NCI-H1930 (cell line): ENCODE data around the gene RASGRP2.
A peak's percentile ranks its signal among the peaks of the same experiment; 100 is the strongest.

Source experiments
- DNase-seq, 2 experiments: peaks; one replicate each; lab custom pipeline; 2025; lab: John Stamatoyannopoulos, UW

RASGRP2 gene

GRCh38 chr11:64755681-64756361 is 11.9 kb upstream of the RASGRP2 start:
- DNase-seq, result no peak

GRCh38 chr11:64754919-64755662 is 11.1 kb upstream of the RASGRP2 start:
- no peak for DNase-seq

GRCh38 chr11:64754124-64754918 is 10.4 kb upstream of the RASGRP2 start:
- no peak for DNase-seq

DNA sequence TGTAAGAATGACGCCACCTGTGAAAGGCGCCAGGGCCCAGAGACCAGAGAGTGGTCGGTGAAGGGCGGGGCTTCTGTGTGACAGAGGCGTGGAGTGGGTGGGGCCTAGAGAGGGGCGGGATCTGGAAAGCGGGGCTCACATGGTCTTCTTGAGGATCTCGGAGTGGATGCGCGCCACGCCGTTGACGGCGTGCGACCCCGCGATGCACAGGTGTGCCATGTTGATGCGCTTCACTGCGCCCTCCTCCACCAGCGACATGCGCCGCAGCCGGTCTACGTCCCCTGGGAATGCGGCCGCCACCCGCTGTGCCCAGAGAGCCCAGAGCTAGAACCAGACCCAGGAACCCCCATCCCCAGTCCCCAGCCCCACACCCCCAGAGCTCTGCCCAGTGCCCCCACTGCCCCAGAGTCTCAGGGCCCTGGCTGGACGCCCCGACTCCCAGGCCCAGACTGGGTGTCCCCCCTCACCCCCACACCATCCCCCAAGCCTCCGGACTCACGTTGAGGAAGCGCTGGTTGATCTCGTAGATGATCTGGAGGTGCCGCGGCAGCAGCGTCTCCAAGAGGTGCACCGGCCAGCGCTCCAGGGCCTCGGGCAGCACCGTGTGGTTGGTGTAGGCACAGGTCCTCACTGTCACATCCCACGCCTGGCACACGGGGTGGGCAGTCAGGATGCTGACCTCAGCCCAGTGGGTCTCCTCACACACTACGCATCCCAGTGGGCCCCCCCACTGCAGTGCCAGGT is 9.6 kb upstream of the RASGRP2 start:
- no peak for DNase-seq

GRCh38 chr11:64753019-64753379 is 9.1 kb upstream of the RASGRP2 start:
- no peak for DNase-seq

DNA sequence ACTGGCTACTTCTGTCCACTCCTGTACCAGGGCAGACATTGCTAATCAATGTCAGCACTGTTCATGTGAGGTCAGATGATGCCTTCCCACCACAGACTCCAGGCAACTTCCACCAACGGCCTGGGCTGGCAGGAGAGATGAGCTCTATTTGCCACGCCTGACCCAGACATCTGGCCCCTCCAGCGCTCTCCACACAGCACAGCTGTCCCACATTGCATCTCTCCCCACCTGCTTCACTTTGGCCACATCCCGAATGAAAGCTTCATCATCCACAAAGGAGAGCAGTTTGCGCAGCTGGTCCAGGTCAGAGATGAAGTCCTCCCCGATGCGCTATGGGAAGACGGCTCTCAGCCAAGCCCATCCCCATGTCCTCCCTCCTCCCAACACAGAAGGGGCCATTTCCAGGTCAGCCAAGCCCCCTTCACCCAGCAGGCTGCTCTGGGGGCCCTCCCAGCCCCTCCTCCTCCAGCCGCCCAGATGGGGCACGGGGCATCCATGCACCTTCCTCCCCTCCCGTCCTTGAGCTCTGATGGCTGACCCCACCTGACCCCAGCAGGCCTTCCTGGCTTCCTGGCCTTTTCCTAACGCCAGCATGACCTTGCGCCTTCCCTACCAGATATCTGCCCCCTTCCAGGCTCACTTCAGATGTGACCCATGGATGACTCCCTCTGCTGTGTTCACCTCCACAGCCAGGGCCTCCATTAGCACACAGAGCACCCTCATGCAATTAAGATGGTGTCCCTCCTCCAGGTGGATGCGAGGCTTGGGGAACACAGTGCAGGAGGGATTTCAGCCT is 8.4 kb upstream of the RASGRP2 start:
- DNase-seq, result no peak

DNA sequence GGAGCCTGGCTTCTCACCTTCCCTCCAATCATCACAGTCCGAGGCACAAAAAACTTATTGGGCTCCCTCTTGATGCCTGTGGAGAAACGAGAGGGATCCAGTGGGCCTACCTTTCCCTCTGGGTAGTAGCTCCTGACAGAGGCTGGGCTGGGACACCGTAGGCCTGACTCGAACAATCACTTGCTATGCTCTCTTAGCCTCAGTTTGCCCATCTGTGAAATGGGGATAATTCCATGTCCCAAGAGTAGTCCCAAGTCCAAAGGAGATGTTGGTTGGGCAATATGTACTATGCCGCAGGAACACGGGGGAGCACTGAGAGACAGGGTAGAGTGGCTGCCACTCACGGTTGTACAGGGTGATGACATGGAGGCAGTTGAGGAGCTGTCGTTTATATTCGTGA is 7.6 kb upstream of the RASGRP2 start:
- no peak for DNase-seq

- DNase-seq, result no peak
Measured at GRCh38 chr11:64751136-64751535, 7.2 kb upstream of the RASGRP2 start.

DNA sequence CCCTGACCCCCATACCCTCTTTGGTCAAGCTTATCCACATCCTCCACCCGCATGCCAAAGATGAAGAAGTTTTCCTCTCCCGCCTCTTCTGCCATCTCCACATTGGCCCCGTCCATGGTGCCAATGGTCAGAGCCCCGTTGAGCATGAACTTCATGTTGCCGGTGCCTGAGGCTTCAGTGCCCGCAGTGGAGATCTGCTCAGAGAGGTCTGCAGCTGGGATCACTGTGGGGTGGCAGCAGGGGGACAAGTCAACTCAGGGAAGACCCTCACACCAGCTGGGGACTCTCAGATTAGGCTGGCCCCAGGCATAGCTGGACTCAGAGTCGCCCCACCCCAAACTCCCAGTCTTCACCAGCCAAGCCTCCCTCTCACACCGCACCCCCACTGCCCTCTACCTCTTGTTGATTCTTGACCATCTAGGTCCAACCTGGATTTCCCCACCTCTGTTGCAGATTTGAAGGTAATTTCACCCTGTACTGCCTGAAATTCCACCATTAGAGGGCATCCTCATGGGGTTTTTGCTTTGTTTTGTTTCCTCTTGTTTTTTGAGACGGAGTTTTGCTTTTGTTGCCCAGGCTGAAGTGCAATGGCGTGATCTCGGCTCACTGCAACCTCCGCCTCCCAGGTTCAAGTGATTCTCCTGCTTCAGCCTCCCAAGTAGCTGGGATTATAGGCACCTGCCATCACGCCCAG is 6.6 kb upstream of the RASGRP2 start:
- DNase-seq, result no peak

DNA sequence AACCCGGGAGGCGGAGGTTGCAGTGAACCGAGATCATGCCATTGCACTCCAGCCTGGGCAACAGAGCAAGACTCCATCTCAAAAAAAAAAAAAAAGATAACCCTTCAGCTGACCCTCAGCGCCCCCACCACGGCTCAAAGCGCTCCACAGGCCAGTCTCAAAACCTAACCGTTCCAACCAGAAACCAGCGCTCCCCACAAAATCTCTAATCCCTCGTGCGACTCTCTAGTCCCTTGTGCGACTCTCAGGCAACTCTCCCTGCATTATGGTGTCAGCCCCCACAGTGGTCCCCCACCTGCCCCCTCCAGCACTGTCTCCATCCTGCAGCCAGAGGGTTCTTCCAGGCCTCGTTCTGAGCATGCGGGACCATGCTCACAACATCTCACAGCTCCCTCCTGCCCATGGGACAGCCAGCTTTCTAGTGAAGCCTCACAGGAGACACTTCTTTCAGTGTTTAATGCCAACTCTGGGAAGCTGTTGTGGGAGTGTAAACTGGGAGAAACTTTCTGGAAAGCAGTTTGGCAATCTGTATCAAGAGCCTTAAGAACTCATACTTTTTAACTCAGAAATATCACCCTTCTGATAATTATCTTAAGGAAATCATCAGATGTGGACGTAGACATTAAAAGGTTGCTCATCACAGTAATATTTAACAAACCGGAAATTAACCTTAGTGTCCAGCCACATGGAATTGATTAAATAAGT is 4.2 kb upstream of the RASGRP2 start:
- DNase-seq, result no peak

- no peak for DNase-seq
Measured at GRCh38 chr11:64746486-64746885, 2.5 kb upstream of the RASGRP2 start.

DNA sequence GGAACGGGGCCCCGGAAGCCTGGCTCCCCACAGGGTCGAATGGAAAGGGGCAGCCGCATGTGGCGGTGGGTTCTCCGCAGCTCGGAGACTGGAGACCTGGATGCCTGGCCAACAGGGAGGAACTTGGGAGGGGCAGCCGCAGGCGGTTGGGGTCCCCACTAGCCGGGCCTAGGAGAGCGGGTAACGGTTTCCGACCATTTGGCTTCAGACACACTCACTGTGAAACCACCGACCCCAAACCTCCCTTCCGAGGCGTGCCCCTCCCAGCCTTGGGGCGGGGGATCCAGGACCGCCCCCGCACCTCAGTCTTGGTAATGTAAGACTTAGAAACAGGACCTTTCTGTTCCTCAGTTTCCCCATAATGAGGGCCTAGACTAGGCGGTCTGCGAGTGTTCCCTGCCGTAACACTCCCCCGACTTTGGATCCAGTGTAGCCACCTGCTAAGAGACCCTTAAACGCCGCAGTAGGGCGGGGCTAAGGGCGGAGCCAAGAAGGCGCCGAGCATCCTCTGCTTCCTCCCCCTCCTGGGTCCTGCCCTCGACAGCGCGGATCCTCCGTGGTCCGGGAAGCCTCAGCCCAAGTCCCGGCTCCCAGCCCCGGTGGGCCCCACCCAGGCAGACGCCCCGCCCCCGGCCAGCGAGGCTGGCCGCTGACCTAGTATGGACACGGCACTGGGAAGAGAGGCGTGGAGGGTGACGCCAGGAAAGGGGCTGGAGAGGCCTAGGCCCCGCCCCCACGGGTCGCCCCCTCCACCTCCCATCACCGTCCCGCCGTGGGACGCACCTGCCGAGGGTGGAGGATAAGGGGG is 1.8 kb upstream of the RASGRP2 start:
- peak in 1 of 2 experiments; percentile 34 for DNase-seq

DNA sequence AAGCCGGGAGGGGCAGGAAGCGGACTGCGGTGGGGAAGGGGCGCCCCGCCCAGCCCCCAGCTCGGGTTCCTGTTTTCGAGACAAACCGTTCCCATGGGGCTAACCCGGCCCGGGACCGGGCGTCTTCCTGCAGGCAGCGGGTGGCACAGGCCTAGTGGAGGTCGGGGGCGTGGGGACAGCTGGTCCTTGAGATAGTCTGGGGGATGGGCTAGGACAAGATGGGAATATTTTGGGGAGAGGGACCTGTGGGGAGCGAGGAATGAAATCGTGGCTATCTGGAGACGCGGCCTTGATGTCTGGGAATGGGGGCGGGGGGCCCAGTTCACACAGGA is 1.2 kb upstream of the RASGRP2 start:
- DNase-seq, result no peak

DNA sequence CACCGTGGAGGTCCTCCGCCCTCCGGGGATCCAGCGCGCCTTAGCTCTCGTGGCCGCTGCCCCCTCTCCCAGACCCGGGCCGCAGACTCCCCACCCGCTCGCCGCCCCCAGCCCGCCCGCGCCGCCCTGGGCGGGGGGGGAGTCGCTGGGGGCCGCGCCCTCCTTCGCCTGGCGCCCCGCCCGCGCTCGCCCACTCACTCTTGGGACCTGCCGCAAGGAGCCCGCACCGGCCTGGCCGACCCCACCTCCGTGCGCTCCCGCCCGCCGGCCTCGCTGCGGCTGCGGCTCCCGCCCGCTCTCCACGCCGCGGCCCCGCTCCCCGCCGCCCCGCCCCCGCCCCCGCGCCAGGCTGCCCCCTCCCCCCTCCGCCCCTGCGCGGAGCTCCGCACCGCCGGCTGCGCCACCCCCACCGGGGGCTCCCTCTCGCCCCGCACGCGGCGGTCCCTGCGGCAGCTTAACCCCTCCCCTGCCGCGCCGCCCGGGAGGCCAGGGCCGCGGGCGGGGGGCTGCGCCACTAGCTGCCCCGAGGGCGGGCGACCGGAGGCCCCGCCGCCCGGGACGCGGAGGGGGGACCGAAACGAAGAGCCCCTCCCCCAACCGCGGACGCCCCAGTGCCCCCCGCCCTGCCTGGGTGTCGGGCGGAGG is 724 bp upstream of the RASGRP2 start:
- DNase-seq, result no peak

GRCh38 chr11:64742889-64743590 is 902 bp downstream of the RASGRP2 start:
- DNase-seq, result peak in 1 of 2 experiments; percentile 45

DNA sequence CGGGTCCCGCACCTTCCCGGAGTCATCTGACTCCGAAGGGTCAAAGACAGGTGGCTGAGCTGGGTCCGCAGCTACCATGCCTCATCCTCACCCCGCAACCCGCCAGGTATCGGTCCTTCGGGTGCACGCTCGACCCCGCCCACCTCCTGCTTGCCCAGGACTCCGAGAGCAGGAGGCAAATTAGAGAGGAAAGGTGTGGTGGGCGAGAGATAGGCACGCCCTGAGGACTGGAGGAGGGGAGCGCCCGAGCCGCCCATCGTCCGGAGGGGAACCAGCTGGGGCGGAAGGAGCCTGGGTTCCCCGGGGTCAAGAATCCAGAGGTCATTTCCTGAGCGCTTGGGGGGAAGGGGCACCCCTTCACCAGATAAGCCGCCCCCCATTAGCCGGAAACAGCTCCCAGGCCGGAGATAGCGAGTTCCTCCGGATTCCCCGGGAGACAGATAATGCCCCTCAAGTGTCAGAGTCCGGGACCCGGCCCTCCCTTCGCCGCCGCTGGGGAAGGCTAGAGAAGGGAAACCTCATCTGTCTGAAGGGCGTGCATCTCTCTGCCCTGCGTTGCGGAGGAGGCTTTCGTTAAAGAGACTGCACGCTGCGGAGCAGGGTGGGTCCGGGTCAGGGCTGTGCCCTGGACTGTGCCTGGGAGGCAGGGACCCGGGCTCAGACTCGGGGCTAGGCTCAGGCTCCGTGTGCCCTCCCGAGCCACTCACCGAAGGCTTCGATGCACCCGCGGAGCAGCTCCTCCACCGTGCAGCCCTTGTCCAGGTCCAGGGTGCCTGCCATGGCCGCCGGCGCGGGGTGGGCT is 1.7 kb downstream of the RASGRP2 start:
- no peak for DNase-seq

DNA sequence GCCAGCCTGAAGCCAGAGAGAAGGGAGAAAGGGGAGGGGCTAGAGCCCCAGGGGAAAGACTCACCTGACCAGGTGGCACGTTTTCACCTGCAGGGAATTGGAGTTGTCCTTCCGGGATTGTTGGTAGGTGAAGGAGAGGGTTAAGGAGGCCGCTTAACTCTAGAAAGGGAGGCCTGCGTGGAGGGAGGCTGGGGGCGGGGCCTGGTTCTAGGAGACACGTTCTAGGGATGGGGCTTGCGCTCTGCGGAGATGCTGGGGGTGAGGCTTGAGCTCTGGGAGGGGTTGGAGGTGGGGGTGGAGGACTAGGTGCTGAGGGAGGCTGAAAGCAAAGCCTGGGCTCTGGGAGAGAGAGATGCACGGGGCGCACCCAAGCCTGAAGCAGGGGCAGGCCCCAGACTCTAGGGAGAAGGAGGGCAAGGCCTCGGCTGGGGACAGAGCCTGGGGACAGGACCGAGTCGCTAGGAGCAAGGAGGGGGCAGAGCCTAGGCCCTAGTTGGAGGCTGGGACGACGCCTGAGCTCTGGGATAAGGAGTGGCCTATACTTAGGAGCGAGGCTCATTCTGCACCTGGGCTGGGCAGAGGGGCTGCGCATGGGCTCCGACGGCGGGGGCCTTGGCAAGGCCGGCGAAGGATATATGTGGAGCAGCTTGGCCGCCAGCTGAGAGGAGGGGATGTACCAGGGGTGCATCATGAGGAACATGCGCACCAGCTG is 2.4 kb downstream of the RASGRP2 start:
- no peak for DNase-seq
